Forelimb muscle (tissue), 1 donor: ENCODE data around the gene PDE4DIP. TPM values are rescaled to one million over a fixed set of nuclear protein-coding genes. Genes with fewer than 3 reads are reported as not detected.
"Not testable (repeated sequence)": the region's sequence is repeated elsewhere in the genome, so short reads cannot be mapped to it uniquely, and the experiment has no call there.

Experiments used
- DNase-seq: peaks from one replicate; pipeline ENCODE4 v3.0.0-alpha.2; 2013; ENCODE audit warnings: low read depth
- polyA plus RNA-seq: library from polyadenylated mRNA; unstranded; fragments of 120-200 nt; gene quantifications from one replicate; pipeline ENCODE4 v1.2.1, GENCODE V29; 2013; ENCODE audit not compliant: insufficient read length

Gene PDE4DIP
- polyA plus RNA-seq, 1 donor: 1,193 TPM

- not testable (repeated sequence) for DNase-seq
These were observed 30.5 kb downstream of the PDE4DIP start for GRCh38 chr1:148874408-148875388.

- DNase-seq: not testable (repeated sequence)
These were observed 35.7 kb downstream of the PDE4DIP start for GRCh38 chr1:148879812-148880416.

GRCh38 chr1:148881261-148881660 lies 37.0 kb downstream of the PDE4DIP start:
- DNase-seq: not testable (repeated sequence)

- not testable (repeated sequence) for DNase-seq
These were observed 41.0 kb downstream of the PDE4DIP start for GRCh38 chr1:148885219-148885618.

- not testable (repeated sequence) for DNase-seq
These were observed 42.1 kb downstream of the PDE4DIP start for GRCh38 chr1:148886293-148886692.

- not testable (repeated sequence) for DNase-seq
These were observed 44.4 kb downstream of the PDE4DIP start for GRCh38 chr1:148888597-148888996.

GRCh38 chr1:148889267-148890074 lies 45.2 kb downstream of the PDE4DIP start:
- DNase-seq: not testable (repeated sequence)

- not testable (repeated sequence) for DNase-seq
These were observed 45.9 kb downstream of the PDE4DIP start for GRCh38 chr1:148890075-148890568.

GRCh38 chr1:148894360-148895352 lies 50.4 kb downstream of the PDE4DIP start:
- DNase-seq: not testable (repeated sequence)

- DNase-seq: not testable (repeated sequence)
These were observed 55.8 kb downstream of the PDE4DIP start for GRCh38 chr1:148900026-148900425.

- not testable (repeated sequence) for DNase-seq
These were observed 56.5 kb downstream of the PDE4DIP start for GRCh38 chr1:148900691-148901090.

- DNase-seq: not testable (repeated sequence)
These were observed 57.1 kb downstream of the PDE4DIP start for GRCh38 chr1:148901150-148901952.

- not testable (repeated sequence) for DNase-seq
These were observed 57.7 kb downstream of the PDE4DIP start for GRCh38 chr1:148901953-148902341.

- not testable (repeated sequence) for DNase-seq
These were observed 65.1 kb downstream of the PDE4DIP start for GRCh38 chr1:148909219-148909826.

GRCh38 chr1:148911303-148911928 lies 67.2 kb downstream of the PDE4DIP start:
- not testable (repeated sequence) for DNase-seq

GRCh38 chr1:148916222-148916621 lies 72.0 kb downstream of the PDE4DIP start:
- not testable (repeated sequence) for DNase-seq

GRCh38 chr1:148916695-148917348 lies 72.6 kb downstream of the PDE4DIP start:
- not testable (repeated sequence) for DNase-seq
